Large intestine (tissue), 3 donors: ENCODE data around the gene BTBD7. TPM values are rescaled to one million over a fixed set of nuclear protein-coding genes. Genes with fewer than 3 reads are reported as not detected.

Source experiments
- DNase-seq, 2 donors: peaks; one replicate each; pipeline versions ENCODE4 v3.0.0 to v3.0.0-alpha.2; 2013
- H3K27ac ChIP-seq: one replicate; pipeline ENCODE4 v1.5.1; 2013; ENCODE audit warnings: low read length
- H3K27me3 ChIP-seq: 2 replicates; pipeline ENCODE4 v1.6.1; 2013; ENCODE audit warnings: low read length; ENCODE audit not compliant: control insufficient read depth, insufficient read depth
- H3K36me3 ChIP-seq: 2 replicates; pipeline ENCODE4 v1.6.1; 2013; ENCODE audit warnings: low read length; ENCODE audit not compliant: control insufficient read depth, insufficient read depth
- H3K4me1 ChIP-seq: one replicate; pipeline ENCODE4 v1.6.1; 2013; ENCODE audit warnings: low read length; ENCODE audit not compliant: control insufficient read depth, insufficient read depth
- H3K4me3 ChIP-seq: one replicate; pipeline ENCODE4 v1.5.1; 2013; ENCODE audit warnings: low read length
- H3K9me3 ChIP-seq: one replicate; pipeline ENCODE4 v1.6.1; 2013; ENCODE audit warnings: mild to moderate bottlenecking, low read depth, low read length, moderate library complexity; ENCODE audit not compliant: control insufficient read depth
- WGBS: methylation state at CpG from one replicate; pipeline ENCODE4 v1.1.5; 2013; ENCODE audit warnings: low lambda C conversion rate; ENCODE audit not compliant: insufficient coverage; 5-methylcytosine and 5-hydroxymethylcytosine counted together
- polyA plus RNA-seq: library from polyadenylated mRNA; unstranded; fragments of 120-200 nt; gene quantifications from one replicate; pipeline ENCODE4 v1.2.1, GENCODE V29; 2013

The BTBD7 gene
- polyA plus RNA-seq, 1 donor = 36.2 TPM

- DNase-seq = no peak
- Histone ChIP-seq H3K4me1 (peaks cover 41% of the 10 kb centered on the region), H3K27me3 (no peaks in the 10 kb centered on the region), H3K27ac (peak overlapping the region; percentile 92), H3K4me3 (no peak overlapping the region), H3K9me3 (no peaks in the 10 kb centered on the region), H3K36me3 (no peaks in the 10 kb centered on the region)
- WGBS = 71% methylated on average over 1 of the region's 12 CpGs
These were observed 29.9 kb downstream of the BTBD7 start for GRCh38 chr14:93302688-93303581.

DNA sequence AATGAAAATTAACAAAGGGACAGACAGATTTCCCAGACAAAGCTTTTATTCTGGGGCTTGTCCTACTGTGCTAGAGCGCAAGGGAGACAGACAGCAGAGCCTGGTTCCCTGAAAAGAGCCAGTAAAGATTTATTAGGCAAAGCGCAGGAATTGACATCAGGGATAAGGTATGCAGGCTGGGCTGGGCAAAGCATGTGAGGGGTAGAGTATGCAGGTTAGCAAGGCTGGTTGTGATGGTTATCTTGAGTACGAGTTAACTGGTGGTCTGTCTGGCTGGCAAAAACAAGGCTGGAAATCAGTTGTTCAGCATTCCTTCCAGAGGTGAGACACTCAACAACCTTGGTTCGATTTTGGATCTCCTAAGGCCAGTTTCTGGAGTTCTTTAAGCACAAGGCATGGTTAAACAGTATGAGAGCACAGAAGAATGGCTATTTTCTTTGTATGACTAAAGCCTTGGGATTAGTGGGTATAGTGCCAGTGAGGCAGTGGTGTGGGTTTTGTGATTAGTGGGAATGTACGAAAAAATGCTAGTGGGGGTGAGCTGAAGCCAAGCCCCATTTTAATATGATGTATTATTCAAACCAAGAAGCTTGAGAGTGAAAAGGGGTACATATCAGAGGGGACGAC lies 30.9 kb downstream of the BTBD7 start:
- no peaks in the 10 kb centered on the region for H3K36me3 ChIP-seq
- WGBS = no CpG with 5 or more reads among the region's 6 CpGs
- H3K9me3 ChIP-seq = no peaks in the 10 kb centered on the region
- H3K4me3 ChIP-seq = no peak overlapping the region
- DNase-seq = peak; percentile 49 to 69
- peak overlapping the region; percentile 92 for H3K27ac ChIP-seq
- H3K4me1 ChIP-seq = peaks cover 42% of the 10 kb centered on the region
- H3K27me3 ChIP-seq = no peaks in the 10 kb centered on the region

- Histone ChIP-seq H3K4me1 (peaks cover 40% of the 10 kb centered on the region), H3K27me3 (no peaks in the 10 kb centered on the region), H3K4me3 (no peak overlapping the region), H3K27ac (peak overlapping the region; percentile 92), H3K36me3 (peaks cover 5% of the 10 kb centered on the region), H3K9me3 (no peaks in the 10 kb centered on the region)
- WGBS = 17% methylated on average over 1 of the region's 6 CpGs
- peak; percentile 81 to 91 for DNase-seq
These were observed 33.0 kb downstream of the BTBD7 start for GRCh38 chr14:93299866-93300265.

DNA sequence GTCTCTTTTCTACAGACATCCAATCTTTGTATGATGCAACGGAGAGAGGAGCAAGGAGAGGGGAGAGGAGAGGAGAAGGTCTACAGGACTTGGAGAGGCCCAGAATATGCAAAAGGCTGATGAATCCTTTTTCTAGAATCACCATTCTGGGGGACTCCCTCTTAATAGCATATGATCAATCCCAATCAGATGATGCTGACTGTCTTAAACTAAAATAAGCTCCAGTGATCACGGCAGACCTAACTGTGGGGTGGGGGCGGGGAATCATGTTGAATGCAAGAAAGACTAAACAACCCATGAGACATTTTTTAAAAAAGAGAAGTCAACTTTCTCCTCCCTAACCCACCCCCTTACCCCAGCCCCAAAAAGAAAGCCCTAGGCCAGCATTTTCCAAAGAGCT lies 33.4 kb downstream of the BTBD7 start:
- no peaks in the 10 kb centered on the region for H3K9me3 ChIP-seq
- H3K4me3 ChIP-seq = no peak overlapping the region
- WGBS = 67% methylated on average over 1 of the region's 3 CpGs
- no peak for DNase-seq
- H3K36me3 ChIP-seq = peaks cover 7% of the 10 kb centered on the region
- no peaks in the 10 kb centered on the region for H3K27me3 ChIP-seq
- peak overlapping the region; percentile 92 for H3K27ac ChIP-seq
- peaks cover 36% of the 10 kb centered on the region for H3K4me1 ChIP-seq

- WGBS = 94% methylated on average over 3 of the region's 6 CpGs
- peaks cover 15% of the 10 kb centered on the region for H3K36me3 ChIP-seq
- no peak for DNase-seq
- no peaks in the 10 kb centered on the region for H3K27me3 ChIP-seq
- no peak overlapping the region for H3K4me3 ChIP-seq
- no peak overlapping the region for H3K27ac ChIP-seq
- H3K4me1 ChIP-seq = peaks cover 13% of the 10 kb centered on the region
- H3K9me3 ChIP-seq = no peaks in the 10 kb centered on the region
These were observed 37.2 kb downstream of the BTBD7 start for GRCh38 chr14:93295541-93296220.

DNA sequence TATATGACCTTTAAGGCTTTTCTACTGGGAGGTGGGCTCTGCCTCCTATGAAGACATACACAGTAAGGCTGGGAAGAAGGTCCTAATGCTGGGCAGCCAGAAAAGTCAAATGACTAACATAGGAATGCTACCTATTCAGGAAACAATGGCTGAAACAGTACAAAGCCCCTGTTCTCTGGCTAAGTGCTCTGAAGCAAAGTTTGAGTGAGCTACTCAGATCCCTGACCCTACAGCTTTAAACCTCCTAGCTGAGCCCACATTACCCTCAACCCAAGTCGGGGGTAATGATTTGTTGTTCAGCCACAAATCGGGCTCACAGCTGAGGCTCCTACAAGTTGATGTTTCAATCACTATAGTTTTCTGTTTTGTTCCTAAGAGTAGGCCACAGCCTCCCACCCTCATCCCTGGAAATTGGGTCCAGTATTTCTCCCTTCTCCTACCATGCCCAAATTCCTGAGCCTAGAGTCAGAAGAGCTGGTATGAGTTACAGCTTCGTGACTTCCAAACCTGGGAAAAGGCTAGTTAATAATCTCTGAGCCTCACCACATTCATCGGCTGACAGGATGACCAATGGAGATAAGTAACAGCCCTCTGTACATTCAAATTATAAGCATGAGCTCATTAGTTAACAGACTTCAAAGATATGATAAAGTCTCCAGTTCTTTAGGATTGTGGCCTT lies 46.5 kb downstream of the BTBD7 start:
- Histone ChIP-seq H3K27ac (no peak overlapping the region), H3K4me3 (no peak overlapping the region), H3K4me1 (no peaks in the 10 kb centered on the region), H3K36me3 (peaks cover 24% of the 10 kb centered on the region), H3K27me3 (no peaks in the 10 kb centered on the region), H3K9me3 (no peaks in the 10 kb centered on the region)
- no peak for DNase-seq
- whole genome bisulfite sequencing = no CpG with 5 or more reads among the region's 4 CpGs

- Histone ChIP-seq H3K4me1 (no peaks in the 10 kb centered on the region), H3K9me3 (no peaks in the 10 kb centered on the region), H3K27me3 (no peaks in the 10 kb centered on the region), H3K27ac (no peak overlapping the region), H3K4me3 (no peak overlapping the region), H3K36me3 (peaks cover 18% of the 10 kb centered on the region)
- 90% methylated on average over 2 of the region's 2 CpGs for WGBS
- no peak for DNase-seq
These were observed 47.8 kb downstream of the BTBD7 start for GRCh38 chr14:93285044-93285443.

DNA sequence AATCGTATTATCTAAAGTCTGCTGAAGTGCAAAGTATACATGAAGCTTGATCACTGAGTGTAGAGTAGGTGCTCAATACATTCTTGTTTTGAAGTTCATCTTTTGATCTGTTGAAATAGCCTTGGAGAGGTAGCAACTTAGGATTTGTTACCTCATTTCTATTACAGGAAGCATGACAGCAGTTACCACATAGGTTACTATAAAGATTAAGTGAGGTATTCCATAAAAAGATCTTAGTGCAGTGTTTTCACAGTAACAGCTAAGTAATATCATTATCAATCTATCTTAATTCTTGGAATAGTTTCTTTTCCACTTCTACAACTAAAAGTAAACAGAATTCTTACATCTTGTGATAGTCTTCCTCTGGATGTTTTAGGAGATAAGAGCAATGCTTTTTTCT lies 50.9 kb downstream of the BTBD7 start:
- Histone ChIP-seq H3K4me3 (no peak overlapping the region), H3K27me3 (no peaks in the 10 kb centered on the region), H3K9me3 (no peaks in the 10 kb centered on the region), H3K4me1 (no peaks in the 10 kb centered on the region), H3K36me3 (peaks cover 4% of the 10 kb centered on the region), H3K27ac (no peak overlapping the region)
- DNase-seq = no peak
- WGBS = no CpG with 5 or more reads among the region's 1 CpG

DNA sequence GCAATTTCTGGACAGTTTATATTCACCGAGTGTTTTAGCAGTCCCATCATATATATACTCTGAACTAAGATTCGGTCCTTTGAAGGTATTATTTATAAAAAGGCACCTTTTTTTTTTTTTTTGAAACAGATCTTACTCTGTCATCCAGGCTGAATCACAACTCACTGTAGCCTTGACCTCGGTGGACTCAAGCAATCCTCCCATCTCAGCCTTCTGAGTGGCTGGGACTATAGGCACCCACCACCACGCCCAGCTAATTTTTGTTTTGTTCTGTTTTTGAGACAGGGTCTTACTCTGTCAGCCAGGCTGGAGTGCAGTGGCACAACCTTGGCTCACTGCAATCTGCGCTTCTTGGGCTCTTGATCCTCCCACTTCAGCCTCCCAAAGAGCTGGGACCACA lies 52.1 kb downstream of the BTBD7 start:
- no peak for DNase-seq
- H3K9me3 ChIP-seq = no peaks in the 10 kb centered on the region
- WGBS = no CpG with 5 or more reads among the region's 5 CpGs

More for the DNA sequence above, 52.1 kb downstream of the BTBD7 start:
- H3K36me3 ChIP-seq = peaks cover 2% of the 10 kb centered on the region
- H3K27me3 ChIP-seq = no peaks in the 10 kb centered on the region
- H3K4me1 ChIP-seq = no peaks in the 10 kb centered on the region
- H3K4me3 ChIP-seq = no peak overlapping the region
- H3K27ac ChIP-seq = no peak overlapping the region
